ENCODE data around the gene MKX. TPM values are rescaled to one million over a fixed set of nuclear protein-coding genes. Genes with fewer than 3 reads are reported as not detected.

The MKX gene
- total and polyA plus RNA-seq, 2 experiments from 2014 or later = 36.2 to 44.1 TPM

DNA sequence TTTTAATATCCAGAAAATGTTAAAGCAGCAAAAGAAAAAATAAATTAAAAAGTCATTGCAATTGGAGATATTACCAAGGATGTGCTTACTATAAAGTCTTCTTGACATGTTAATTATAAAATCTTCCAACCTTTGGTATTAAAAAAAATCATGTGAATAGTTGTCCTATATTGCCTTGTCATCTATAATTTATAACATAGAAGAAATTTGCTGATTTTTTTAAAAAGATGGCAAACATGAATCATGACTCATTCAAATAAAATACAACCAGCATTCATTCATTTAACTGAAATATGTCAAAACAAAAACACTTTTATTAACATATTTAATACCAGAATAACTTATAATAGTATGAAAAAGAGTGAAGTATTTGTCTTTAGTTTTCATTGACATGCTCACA lies 72.6 kb downstream of the MKX start:
- Histone ChIP-seq H3K9me2 (ENCODE audit: insufficient read depth) (no peaks in the 10 kb centered on the region), H3K79me2 (ENCODE audit: insufficient read depth) (no peaks in the 10 kb centered on the region), H3K9me3 (ENCODE audit: low read depth) (no peaks in the 10 kb centered on the region), H3K4me2 (ENCODE audit: unreplicated experiment) (no peak overlapping the region), H3K9ac (no peak overlapping the region), H3K27me3 (replicated peaks; ENCODE audit: insufficient read depth) (no peaks in the 10 kb centered on the region), H3K4me1 (ENCODE audit: insufficient read depth) (no peaks in the 10 kb centered on the region), H3K4me3 (no peak overlapping the region), H4K20me1 (ENCODE audit: insufficient read depth) (no peaks in the 10 kb centered on the region), H3K27ac (no peak overlapping the region), H2AFZ (no peak overlapping the region), H3F3A (ENCODE audit: insufficient read depth) (no peaks in the 10 kb centered on the region), H3K36me3 (ENCODE audit: low read depth) (peaks cover 12% of the 10 kb centered on the region; the same call in 1 of the 2 replicates)
- TF ChIP-seq EZH2 (IDR thresholded peaks at IDR 0.05; ENCODE audit: insufficient read depth, poor library complexity, severe bottlenecking) (no peak), EZH2phosphoT487 (IDR thresholded peaks at IDR 0.05; ENCODE audit: insufficient read depth, low read depth) (no peak)
- DNase-seq = no peak
- in situ Hi-C loops (cut with MboI) = no loop called here

- H3K27me3 ChIP-seq (replicated peaks; ENCODE audit: insufficient read depth) = no peaks in the 10 kb centered on the region
- H3K27ac ChIP-seq = no peak overlapping the region
- H3K4me1 ChIP-seq (ENCODE audit: insufficient read depth) = no peaks in the 10 kb centered on the region
- no peak overlapping the region for H3K9ac ChIP-seq
- H4K20me1 ChIP-seq (ENCODE audit: insufficient read depth) = no peaks in the 10 kb centered on the region
- in situ Hi-C loops (cut with MboI) = no loop called here
- DNase-seq = no peak
- H3K4me3 ChIP-seq = no peak overlapping the region
- 87 to 95% methylated on average over 4 of the region's 4 CpGs for WGBS, 2 experiments (ENCODE audit: low coverage in 1 of 2, low lambda C conversion rate in 2 of 2, missing lambda C conversion rate in 2 of 2)
- H3K9me3 ChIP-seq (ENCODE audit: low read depth) = no peaks in the 10 kb centered on the region
- no peak overlapping the region for H3K4me2 ChIP-seq (ENCODE audit: unreplicated experiment)
- H3K9me2 ChIP-seq (ENCODE audit: insufficient read depth) = no peaks in the 10 kb centered on the region
- H3K36me3 ChIP-seq (ENCODE audit: low read depth) = peaks cover 12% of the 10 kb centered on the region; the same call in 1 of the 2 replicates
- H2AFZ ChIP-seq = no peak overlapping the region
- TF ChIP-seq EZH2phosphoT487 (IDR thresholded peaks at IDR 0.05; ENCODE audit: insufficient read depth, low read depth) = no peak
- no peak for TF ChIP-seq EZH2 (IDR thresholded peaks at IDR 0.05; ENCODE audit: insufficient read depth, poor library complexity, severe bottlenecking)
- H3K79me2 ChIP-seq (ENCODE audit: insufficient read depth) = no peaks in the 10 kb centered on the region
- no peaks in the 10 kb centered on the region for H3F3A ChIP-seq (ENCODE audit: insufficient read depth)
Observed at GRCh38 chr10:27671821-27672220, 73.8 kb downstream of the MKX start.

DNA sequence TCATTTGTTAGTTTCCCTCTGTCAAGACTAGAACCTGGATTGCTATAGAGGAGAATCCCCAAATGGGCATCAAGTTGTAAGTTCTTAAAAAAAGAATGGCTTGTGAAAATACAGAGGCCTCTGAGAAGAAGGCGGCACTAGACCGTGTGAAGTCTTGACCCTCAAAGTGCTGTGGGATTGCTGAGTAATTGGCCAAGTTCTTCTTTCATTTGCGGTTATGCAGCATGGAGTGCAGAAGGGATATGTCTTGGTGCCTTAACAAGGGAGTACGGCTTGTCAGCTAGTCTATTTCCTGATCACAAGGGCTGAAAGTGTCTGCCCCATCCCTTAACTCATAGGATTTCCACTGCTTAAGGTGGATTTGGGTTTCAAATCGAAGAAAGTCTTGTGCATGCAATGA lies 81.2 kb downstream of the MKX start:
- WGBS, 2 experiments (ENCODE audit: low coverage in 1 of 2, low lambda C conversion rate in 2 of 2, missing lambda C conversion rate in 2 of 2) = 94 to 96% methylated on average over 5 of the region's 5 CpGs
- no peak overlapping the region for H3K4me2 ChIP-seq (ENCODE audit: unreplicated experiment)

DNA sequence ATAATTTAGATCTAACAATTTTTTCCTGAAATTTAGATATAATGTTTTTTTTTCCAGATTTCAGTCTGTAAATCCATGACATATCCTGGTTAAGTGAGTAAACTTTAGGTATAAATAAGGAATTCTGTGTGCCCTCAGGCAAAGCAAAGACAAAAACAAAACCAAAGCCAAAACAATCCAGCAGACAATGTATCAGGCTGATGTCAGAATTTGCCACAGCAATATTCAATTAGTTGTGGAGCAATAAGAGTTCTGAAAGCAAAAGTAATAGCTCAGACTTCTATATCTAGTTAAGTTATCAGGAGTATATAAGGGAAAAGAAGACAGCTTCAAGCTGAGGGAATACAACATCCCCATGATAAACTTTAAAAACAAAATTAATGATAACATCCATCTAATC lies 82.0 kb downstream of the MKX start:
- H3K36me3 ChIP-seq (ENCODE audit: low read depth) = no peaks in the 10 kb centered on the region
- peak overlapping the region; percentile 33 for H3K4me2 ChIP-seq (ENCODE audit: unreplicated experiment)
- H3K27ac ChIP-seq = peak overlapping the region; percentile 14; the same call in 1 of the 2 replicates
- no peak overlapping the region for H3K4me3 ChIP-seq
- TF ChIP-seq EZH2 (IDR thresholded peaks at IDR 0.05; ENCODE audit: insufficient read depth, poor library complexity, severe bottlenecking) (no peak), EZH2phosphoT487 (IDR thresholded peaks at IDR 0.05; ENCODE audit: insufficient read depth, low read depth) (no peak)
- H3F3A ChIP-seq (ENCODE audit: insufficient read depth) = peaks cover 28% of the 10 kb centered on the region
- H3K9me2 ChIP-seq (ENCODE audit: insufficient read depth) = no peaks in the 10 kb centered on the region
- no peaks in the 10 kb centered on the region for H4K20me1 ChIP-seq (ENCODE audit: insufficient read depth)
- peak; percentile 42 for DNase-seq
- H2AFZ ChIP-seq = no peak overlapping the region
- H3K9me3 ChIP-seq (ENCODE audit: low read depth) = no peaks in the 10 kb centered on the region
- peaks cover 46% of the 10 kb centered on the region for H3K4me1 ChIP-seq (ENCODE audit: insufficient read depth)
- no peaks in the 10 kb centered on the region for H3K27me3 ChIP-seq (replicated peaks; ENCODE audit: insufficient read depth)
- H3K79me2 ChIP-seq (ENCODE audit: insufficient read depth) = no peaks in the 10 kb centered on the region
- in situ Hi-C loops (cut with MboI) = no loop called here
- no peak overlapping the region for H3K9ac ChIP-seq

More for the DNA sequence above, 81.2 kb downstream of the MKX start:
- H3K79me2 ChIP-seq (ENCODE audit: insufficient read depth) = no peaks in the 10 kb centered on the region
- in situ Hi-C loops (cut with MboI) = no loop called here
- no peak overlapping the region for H3K9ac ChIP-seq
- H3K9me3 ChIP-seq (ENCODE audit: low read depth) = no peaks in the 10 kb centered on the region
- H3K36me3 ChIP-seq (ENCODE audit: low read depth) = no peaks in the 10 kb centered on the region
- no peak overlapping the region for H3K27ac ChIP-seq
- H3K4me3 ChIP-seq = no peak overlapping the region
- H3K9me2 ChIP-seq (ENCODE audit: insufficient read depth) = no peaks in the 10 kb centered on the region
- H2AFZ ChIP-seq = no peak overlapping the region
- no peaks in the 10 kb centered on the region for H3K27me3 ChIP-seq (replicated peaks; ENCODE audit: insufficient read depth)
- TF ChIP-seq EZH2phosphoT487 (IDR thresholded peaks at IDR 0.05; ENCODE audit: insufficient read depth, low read depth) (no peak), EZH2 (IDR thresholded peaks at IDR 0.05; ENCODE audit: insufficient read depth, poor library complexity, severe bottlenecking) (no peak)
- peaks cover 39% of the 10 kb centered on the region for H3K4me1 ChIP-seq (ENCODE audit: insufficient read depth)
- peaks cover 26% of the 10 kb centered on the region; the same call in 1 of the 2 replicates for H3F3A ChIP-seq (ENCODE audit: insufficient read depth)
- no peak for DNase-seq
- no peaks in the 10 kb centered on the region for H4K20me1 ChIP-seq (ENCODE audit: insufficient read depth)
